D721Med (cell line): ENCODE measurements around the gene SLC25A26.

ENCODE experiments used
- DNase-seq: peaks from one replicate; pipeline ENCODE4 v3.0.0; 2011; ENCODE audit warnings: low spot score; ENCODE audit not compliant: insufficient read length
- FAIRE-seq: peaks from 2 replicates; lab custom pipeline; 2011; peaks lifted over from hg19 to GRCh38; lab: Jason Lieb, UNC
- CTCF ChIP-seq: IDR thresholded peaks from 2 replicates; pipeline ENCODE4 v1.5.1; 2012; ENCODE audit warnings: mild to moderate bottlenecking, control low read depth; ENCODE audit not compliant: insufficient read depth; ENCODE audit errors: missing control alignments

Gene SLC25A26

DNA sequence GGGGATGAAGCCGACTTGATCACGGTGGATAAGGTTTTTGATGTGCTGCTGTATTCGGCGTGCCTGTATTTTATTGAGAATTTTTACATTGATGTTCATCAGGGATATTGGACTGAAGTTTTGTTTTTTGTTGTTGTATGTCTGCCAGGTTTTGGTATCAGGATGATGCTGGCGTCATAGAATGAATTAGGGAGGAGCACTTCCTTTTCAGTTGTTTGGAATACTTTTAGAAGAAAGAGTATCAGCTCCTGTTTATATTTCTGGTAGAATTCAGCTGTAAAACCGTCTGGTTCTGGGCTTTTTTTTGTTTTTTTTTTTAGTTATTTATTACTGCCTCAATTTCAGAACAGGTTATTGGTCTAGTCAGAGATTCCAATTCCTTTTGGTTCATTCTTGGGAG is 93.7 kb downstream of the SLC25A26 start:
- no peak for TF ChIP-seq CTCF
- DNase-seq (no peak), FAIRE-seq (no peak)

GRCh38 chr3:66317750-66318376 is 97.1 kb downstream of the SLC25A26 start:
- no peak for TF ChIP-seq CTCF
- no peak for FAIRE-seq
- no peak for DNase-seq

DNA sequence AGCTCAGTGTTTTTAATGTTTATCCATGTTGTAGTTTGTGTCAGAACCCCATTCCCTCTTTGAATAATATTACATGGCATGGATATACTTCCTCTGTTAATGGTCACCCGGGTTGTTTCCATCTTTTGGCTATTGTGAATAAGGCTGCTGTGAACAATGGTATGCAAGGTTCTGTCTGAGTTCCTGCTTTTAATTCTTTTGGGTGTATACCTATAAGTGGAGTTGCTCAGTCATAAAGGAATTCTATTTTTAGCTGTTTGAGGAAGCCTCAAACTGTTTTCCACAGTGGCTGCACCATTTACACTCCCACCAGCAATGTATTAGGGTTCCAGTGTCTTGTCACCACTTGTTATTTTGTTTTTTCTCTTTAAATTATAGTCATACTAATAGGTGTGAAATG is 99.6 kb downstream of the SLC25A26 start:
- DNase-seq, result no peak
- FAIRE-seq, result no peak
- TF ChIP-seq CTCF, result no peak

DNA sequence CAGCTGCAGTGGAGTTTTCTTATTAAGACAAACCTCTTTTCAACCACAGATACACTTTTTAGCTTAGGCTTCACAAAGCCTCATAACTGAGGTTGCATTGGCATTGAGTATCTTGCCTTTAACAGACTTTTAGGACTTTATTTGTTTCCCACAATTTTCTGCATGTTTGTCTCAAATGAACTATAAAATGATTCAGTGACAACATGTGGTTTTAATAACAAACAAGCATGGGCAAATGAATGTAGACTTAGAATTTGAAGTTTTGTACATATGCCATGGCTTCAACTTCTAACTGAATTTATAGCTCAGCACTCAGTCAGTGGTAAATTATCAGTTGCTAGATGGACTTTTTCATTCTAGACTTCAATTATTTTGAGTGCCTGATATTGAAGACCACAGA is 101.6 kb downstream of the SLC25A26 start:
- FAIRE-seq (peak; percentile 11), DNase-seq (no peak)
- TF ChIP-seq CTCF, result no peak

DNA sequence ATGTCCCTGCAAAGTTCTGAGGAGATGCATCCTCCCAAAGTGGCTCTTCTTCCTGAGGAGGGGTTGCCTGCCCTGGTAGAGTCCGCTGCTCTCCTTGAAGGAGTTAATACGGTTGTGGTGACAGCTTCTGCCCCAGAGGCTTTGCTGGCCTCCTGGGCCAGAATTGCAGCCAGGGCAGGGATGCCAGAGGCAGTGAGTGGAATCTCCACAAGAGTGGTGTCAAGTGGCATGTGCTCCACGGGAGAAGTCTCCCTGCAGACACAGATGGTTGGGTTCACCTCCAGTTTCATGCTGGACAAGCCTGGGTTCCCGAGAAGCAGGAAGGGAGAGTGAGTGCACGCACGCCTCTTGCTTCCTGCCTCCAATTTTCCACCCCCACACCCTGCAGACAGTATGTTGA is 105.5 kb downstream of the SLC25A26 start:
- TF ChIP-seq CTCF, result no peak
- FAIRE-seq (no peak), DNase-seq (no peak)

- FAIRE-seq (no peak), DNase-seq (no peak)
- TF ChIP-seq CTCF, result no peak
Measured at GRCh38 chr3:66335671-66336070, 114.9 kb downstream of the SLC25A26 start.

- DNase-seq (no peak), FAIRE-seq (no peak)
- TF ChIP-seq CTCF, result no peak
Measured at GRCh38 chr3:66336333-66336766, 115.5 kb downstream of the SLC25A26 start.
